T-helper 1 cell (primary cell): ENCODE data around the gene VKORC1.

ENCODE experiments used
- DNase-seq, 5 donors: peaks; one replicate each; pipeline ENCODE4 v3.0.0-alpha.2; 2012 to 2020

Gene VKORC1

GRCh38 chr16:31061813-31062440 is 32.7 kb downstream of the VKORC1 start:
- DNase-seq, result no peak

GRCh38 chr16:31061126-31061812 is 33.3 kb downstream of the VKORC1 start:
- no peak for DNase-seq

GRCh38 chr16:31055613-31056012 is 39.0 kb downstream of the VKORC1 start:
- no peak for DNase-seq

GRCh38 chr16:31052114-31052513 is 42.5 kb downstream of the VKORC1 start:
- DNase-seq, result no peak

GRCh38 chr16:31050280-31051030 is 44.1 kb downstream of the VKORC1 start:
- DNase-seq, result no peak

GRCh38 chr16:31043898-31044481 is 50.6 kb downstream of the VKORC1 start:
- no peak for DNase-seq

GRCh38 chr16:31043352-31043751 is 51.2 kb downstream of the VKORC1 start:
- no peak for DNase-seq

- no peak for DNase-seq
Observed at GRCh38 chr16:31042866-31043265, 51.7 kb downstream of the VKORC1 start.
